ENCODE measurements around the gene ANKRD29. TPM values are rescaled to one million over a fixed set of nuclear protein-coding genes. Genes with fewer than 3 reads are reported as not detected.
"Not testable (repeated sequence)": the region's sequence is repeated elsewhere in the genome, so short reads cannot be mapped to it uniquely, and the experiment has no call there.

The ANKRD29 gene
- total RNA-seq, 1 donor from 2014 or later: 72.0 TPM

DNA sequence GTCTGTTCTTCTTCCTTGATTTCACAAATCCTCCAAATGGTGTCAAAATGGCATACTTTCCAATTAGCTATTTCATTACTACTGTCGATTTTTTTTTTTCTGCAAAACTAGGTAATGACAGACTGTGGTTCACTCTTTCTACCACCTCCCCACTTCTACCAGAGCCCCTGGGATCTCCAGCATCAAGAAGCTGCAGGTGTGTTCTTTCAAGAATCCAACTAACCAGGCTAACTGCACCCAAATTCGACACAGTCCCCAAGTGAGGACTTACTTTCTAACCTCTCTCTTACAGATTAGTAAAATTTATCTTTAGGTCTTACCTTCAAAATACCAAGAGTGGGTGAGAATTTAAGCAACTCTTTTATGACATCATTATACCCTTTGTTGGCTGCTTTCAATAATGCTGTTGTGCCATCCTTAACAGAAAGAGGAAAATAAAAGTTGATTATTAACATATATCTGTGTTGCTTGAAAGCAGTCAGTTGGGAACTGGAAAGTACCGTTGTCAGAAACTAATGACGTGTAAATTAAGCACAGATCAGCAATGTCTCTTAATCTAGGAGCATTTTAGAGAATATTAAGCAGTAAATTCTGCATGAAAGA is 45.2 kb downstream of the ANKRD29 start:
- no peak overlapping the region for H3K4me3 ChIP-seq
- no peak for DNase-seq
- ATAC-seq: no peak
- H3K9me3 ChIP-seq: no peaks in the 10 kb centered on the region
- H3K27ac ChIP-seq: no peak overlapping the region
- no peaks in the 10 kb centered on the region for H3K27me3 ChIP-seq
- peaks cover 24% of the 10 kb centered on the region for H3K4me1 ChIP-seq
- no peak for TF ChIP-seq CTCF (IDR thresholded peaks at IDR 0.05)
- intact Hi-C loops (cut with DNase I): no loop called here
- no peaks in the 10 kb centered on the region for H3K36me3 ChIP-seq

GRCh38 chr18:23616258-23616657 is 46.5 kb downstream of the ANKRD29 start:
- H3K27ac ChIP-seq: no peak overlapping the region
- H3K9me3 ChIP-seq: no peaks in the 10 kb centered on the region
- ATAC-seq: no peak
- TF ChIP-seq CTCF (IDR thresholded peaks at IDR 0.05): no peak
- H3K4me1 ChIP-seq: peaks cover 25% of the 10 kb centered on the region
- no peak for DNase-seq
- no peak overlapping the region for H3K4me3 ChIP-seq
- no peaks in the 10 kb centered on the region for H3K36me3 ChIP-seq
- H3K27me3 ChIP-seq: no peaks in the 10 kb centered on the region
- intact Hi-C loops (cut with DNase I): no loop called here

DNA sequence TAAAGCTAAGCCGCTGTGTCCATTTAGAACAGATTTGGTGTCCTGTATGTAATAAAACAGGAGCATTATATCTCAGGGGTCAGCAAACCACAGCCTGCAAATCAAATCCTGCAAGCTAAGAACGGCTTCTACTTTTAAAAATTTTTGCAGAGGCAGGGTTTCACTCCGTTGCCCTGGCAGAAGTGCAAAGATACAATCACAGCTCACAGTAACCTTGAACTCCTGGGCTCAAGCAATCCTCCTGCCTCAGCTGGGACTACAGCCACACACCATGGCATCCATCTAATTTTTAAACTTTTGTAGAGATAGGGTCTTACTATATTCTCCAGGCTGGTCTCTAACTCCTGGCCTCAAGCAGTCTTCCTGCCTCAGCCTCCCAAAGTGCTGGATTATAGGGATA is 47.8 kb downstream of the ANKRD29 start:
- Histone ChIP-seq H3K4me1 (peaks cover 25% of the 10 kb centered on the region), H3K36me3 (no peaks in the 10 kb centered on the region), H3K27me3 (no peaks in the 10 kb centered on the region), H3K9me3 (no peaks in the 10 kb centered on the region), H3K27ac (no peak overlapping the region), H3K4me3 (no peak overlapping the region)
- intact Hi-C loops (cut with DNase I): no loop called here
- TF ChIP-seq CTCF (IDR thresholded peaks at IDR 0.05): no peak
- DNase-seq (no peak), ATAC-seq (no peak)

DNA sequence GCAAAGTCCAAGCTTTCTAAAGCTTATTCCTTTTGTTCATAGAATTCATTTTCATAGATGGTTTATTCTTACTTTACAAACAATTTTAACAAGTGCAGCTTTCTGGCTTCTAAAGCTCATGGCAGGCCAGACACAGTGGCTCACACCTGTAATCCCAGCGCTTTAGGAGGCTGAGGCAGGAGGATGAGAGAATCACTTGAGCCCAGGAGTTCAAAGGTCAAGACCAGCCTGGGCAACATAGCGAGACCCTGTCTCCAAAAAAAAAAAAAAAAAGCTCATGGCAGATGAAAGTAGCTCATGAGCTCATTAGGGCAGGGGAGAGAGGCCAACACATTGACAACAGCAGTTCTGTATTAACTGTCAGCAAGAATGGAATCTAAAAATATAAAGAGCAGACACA is 48.3 kb downstream of the ANKRD29 start:
- H3K4me3 ChIP-seq: no peak overlapping the region
- TF ChIP-seq CTCF (IDR thresholded peaks at IDR 0.05): no peak
- H3K27ac ChIP-seq: no peak overlapping the region
- intact Hi-C loops (cut with DNase I): no loop called here
- peaks cover 21% of the 10 kb centered on the region for H3K4me1 ChIP-seq
- H3K9me3 ChIP-seq: no peaks in the 10 kb centered on the region
- ATAC-seq: no peak
- H3K27me3 ChIP-seq: no peaks in the 10 kb centered on the region
- H3K36me3 ChIP-seq: no peaks in the 10 kb centered on the region
- no peak for DNase-seq

DNA sequence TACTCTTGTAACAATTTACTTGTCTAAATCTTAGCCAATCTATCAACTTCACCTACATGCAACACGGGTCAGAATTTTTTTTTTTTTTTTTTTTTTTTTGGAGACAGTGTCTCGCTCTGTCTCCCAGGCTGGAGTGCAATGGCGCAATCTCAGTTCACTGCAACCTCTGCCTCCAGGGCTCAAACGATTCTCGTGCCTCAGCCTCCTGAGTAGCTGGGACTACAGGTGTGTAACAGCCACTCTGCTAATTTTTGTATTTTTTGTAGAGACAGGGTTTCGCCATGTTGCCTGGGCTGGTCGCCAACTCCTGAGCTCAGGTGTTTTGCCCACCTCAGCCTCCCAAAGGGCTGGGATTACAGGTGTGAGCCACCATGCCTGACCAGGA is 49.6 kb downstream of the ANKRD29 start:
- H3K4me1 ChIP-seq; ATAC-seq; H3K4me3 ChIP-seq; H3K9me3 ChIP-seq; DNase-seq; H3K36me3 ChIP-seq; H3K27ac ChIP-seq; intact Hi-C loops (cut with DNase I); H3K27me3 ChIP-seq: not testable (repeated sequence)

DNA sequence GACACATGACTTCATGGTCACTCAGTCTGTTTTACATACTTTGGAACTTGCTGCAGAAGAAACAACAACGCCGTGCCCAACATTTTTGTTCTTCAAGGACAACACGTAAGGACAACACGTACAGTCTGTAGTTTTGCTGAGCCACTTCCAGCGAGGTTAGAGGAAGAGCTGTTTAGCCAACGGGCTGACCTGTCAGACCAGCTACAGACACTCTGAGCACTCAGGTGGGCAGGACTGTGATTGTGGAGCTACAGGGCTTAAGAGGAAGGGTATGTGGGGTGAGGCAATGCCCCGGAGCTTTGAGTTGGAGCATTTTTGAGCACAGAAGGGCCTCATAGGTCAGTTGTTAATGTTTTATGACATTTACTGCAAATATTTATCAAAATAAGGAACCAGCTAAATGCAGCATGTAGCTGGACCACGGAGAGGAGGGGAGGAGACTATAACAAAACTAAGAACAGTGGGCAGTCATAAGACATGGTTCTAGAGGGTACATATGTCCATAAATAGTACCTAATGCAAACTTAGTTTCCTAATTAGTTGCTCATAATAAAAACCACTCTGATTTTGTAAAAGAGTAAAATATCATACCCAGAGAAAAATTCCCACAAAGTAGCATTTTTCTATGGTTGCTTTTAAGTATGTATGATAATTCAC is 50.1 kb downstream of the ANKRD29 start:
- intact Hi-C loops (cut with DNase I): no loop called here
- H3K36me3 ChIP-seq: no peaks in the 10 kb centered on the region
- DNase-seq (no peak), ATAC-seq (peak; percentile 93)
- no peaks in the 10 kb centered on the region for H3K27me3 ChIP-seq
- H3K9me3 ChIP-seq: no peaks in the 10 kb centered on the region
- TF ChIP-seq CTCF (IDR thresholded peaks at IDR 0.05): no peak
- no peak overlapping the region for H3K27ac ChIP-seq
- H3K4me3 ChIP-seq: no peak overlapping the region
- peaks cover 4% of the 10 kb centered on the region for H3K4me1 ChIP-seq

All from upper lobe of right lung (tissue), 1 donor.